Measurements from ENCODE around the gene BPI.
"Not testable (repeated sequence)": the region's sequence is repeated elsewhere in the genome, so short reads cannot be mapped to it uniquely, and the experiment has no call there.

BPI gene

DNA sequence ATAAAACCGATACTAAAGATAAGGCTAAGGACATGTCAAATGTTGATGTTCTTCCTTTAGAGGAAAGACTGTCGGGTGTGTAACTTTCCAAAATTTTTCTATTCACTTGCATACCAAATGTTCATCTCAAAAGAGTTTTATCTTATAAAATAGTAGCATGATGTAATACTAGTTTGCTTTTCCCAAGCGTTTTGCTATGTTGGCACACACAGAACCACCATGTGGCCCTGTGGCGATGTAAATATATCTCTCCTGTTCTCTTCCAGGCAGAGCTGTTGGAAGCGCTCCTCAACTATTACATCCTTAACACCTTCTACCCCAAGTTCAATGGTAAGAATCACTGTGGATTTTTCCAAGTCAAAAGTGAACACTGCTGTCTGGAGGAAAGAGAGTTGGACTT, 68.8 kb downstream of the BPI start:
- DNase-seq, result no peak

DNA sequence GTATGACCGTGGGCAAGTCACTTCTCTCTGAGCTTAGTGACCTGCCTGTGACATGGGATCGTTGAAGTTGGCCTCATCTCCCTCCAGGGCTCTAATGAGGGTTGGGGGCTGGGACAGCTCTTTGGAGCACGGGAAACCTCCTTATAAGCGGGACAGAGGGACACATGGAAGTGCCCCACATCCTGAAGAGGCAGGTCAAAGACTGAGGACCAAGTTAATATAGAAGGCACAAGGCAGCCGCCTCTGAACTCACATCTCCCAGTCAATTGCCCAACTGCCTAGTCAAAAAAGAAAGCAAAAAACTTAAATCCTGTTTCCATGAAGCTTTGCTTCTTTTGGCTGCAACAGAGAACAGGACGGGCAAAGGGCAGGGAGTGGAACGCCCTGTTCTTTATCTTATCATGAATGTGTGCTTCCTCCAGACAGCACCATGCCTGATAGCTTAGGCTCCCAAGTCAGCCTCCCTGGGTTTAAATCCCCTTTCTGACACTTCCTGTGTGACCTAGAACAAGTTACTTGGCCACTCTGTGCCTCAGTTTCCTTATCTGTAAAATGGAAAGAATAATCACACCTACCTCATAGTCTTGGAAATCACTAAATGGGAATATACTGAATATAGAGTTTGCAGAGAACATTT, 69.4 kb downstream of the BPI start:
- DNase-seq, result no peak

DNA sequence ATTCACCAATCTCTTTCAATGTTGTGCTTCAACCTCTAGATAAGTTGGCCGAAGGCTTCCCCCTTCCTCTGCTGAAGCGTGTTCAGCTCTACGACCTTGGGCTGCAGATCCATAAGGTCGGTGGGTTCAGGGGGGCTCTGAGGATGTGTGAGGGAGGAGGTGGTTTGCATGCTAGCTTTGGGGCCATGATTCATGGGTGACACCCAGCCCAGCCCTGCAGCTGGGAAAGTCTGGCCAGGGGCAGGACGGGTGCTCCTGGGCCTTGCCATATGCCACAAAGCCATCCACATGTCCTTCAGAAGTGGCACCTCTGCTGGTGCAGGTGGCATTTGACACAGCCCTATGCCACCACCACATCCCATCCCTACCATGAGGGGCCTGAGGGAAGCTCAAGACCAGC, 69.9 kb downstream of the BPI start:
- no peak for DNase-seq

DNA sequence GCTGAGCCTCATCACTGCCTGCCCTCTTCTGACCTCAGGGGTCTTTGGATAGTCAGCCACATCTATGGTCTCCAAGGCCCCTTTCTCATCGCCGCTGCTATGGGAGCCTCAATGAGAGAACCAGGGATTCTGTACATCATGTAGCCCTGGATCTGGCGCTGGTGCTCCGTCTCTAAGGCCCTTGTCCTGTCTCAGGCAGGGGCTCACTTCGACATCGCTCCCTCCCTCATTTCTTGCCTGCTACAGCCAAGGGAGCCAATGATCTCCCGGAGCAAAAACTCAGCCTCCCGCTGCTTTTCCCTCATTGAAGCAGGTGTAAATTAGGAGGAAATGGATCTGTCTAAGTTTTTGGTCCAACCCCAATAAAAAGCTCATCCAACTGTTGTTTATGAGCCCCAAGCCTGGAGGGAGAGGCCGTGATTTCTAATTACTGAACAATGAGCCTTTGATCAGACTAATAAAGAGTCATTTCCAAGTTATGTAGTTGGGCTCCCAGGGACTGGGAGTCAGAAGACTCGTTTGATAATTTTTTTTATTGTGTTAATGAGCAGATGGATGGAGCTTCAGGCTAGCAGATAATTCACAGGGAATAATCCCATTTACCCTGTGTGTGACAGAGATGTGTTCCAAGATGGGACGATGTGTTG, 73.2 kb downstream of the BPI start:
- DNase-seq, result no peak

DNA sequence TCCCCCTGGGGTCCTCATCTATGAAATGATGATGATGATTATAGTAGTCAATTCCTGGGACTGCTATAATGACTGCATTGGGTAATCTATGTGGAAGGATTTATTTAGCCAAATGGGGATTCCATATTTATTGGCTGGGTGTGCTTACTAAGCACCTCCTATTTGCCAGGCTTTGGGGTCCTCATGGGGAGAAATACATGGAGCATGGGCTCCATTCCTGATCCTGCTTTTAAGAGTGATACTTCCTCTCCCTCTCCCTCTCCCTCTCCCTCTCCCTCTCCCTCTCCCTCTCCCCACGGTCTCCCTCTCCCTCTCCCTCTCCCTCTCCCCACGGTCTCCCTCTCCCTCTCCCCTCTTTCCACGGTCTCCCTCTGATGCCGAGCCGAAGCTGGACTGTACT, 73.9 kb downstream of the BPI start:
- DNase-seq, result not testable (repeated sequence)

DNA sequence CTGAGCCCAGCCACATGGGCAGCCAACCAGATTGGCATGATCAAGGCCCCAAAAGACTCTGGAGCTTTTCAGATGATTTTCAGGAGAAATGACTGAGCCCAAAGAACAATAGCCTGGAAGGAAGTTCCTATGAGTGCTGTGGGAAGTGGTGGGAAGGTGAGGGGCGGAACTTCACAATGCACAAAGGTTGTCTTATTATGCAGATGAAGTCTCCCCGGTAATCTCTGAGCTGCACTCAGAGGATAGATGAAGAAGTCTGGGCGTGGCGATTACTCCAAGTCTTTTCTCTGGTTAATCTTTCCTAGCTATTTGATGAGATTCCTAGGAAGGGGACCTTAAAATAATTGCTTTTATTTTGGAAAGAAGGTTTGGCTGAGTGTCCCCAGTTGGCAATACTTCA, 79.2 kb downstream of the BPI start:
- no peak for DNase-seq

DNA sequence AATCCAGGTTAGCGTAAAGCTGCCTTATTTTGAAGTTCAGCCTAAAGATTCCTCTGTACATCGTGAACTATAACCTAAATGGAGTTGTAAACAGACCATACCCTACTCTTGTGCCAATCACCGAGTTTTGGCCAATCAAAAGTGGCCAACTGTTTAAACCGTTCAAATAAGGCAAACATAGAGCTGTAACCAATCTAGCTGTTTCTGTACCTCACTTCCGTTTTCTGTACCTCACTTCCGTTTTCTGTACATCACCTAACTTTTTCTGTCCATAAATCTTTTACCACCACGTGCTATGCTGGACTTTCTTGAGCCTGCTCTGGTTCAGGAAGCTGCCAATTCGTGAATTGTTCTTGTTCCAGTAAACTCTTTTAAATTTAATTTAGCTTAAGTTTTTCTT, 82.0 kb downstream of the BPI start:
- DNase-seq, result no peak

DNA sequence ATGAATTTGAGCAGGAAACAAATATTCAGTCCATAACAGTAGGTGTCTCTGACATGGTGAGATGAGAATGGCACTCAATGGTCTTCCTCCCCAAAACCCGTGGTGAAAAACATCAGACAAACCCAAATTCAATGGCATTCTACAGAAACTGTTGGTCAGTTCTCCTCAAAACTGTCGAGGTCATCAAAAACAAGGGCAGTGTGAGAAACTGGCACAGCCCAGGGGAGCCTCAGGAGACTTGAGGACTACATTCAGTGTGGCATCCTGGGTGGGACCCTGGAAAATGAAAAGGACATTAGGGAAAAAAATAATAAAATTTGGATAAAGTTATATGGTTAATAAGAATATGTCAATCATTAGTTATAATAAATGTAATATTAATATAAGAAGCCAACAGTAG, 82.9 kb downstream of the BPI start:
- DNase-seq, result no peak

Measured in midbrain (tissue), 1 donor.